ENCODE measurements around the gene CUL9. TPM values are rescaled to one million over a fixed set of nuclear protein-coding genes. Genes with fewer than 3 reads are reported as not detected.

CUL9 gene
- total and polyA plus RNA-seq, 4 donors: 6.5 to 21.8 (median 7.5) TPM

DNA sequence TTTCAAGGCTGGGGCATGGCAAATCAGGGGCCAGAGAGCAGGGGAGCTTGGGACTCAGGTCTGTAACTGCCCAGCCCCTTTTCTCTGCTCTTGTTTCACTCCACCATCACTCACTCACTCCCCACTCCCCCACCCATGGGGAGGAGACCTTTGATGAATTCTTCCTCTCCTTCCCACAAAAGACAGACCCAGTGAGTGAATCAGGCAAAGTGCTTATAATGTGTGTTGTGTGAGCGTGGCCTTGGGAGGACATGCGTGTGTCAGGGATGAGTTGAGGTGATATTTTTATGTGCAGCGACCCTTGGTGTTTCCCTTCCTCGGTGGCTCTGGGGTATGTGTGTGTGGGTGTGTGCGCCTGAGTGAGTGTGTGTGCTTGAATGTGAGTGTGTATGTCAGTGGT lies 1.0 kb upstream of the CUL9 start:
- Histone ChIP-seq H3K36me3 (ENCODE audit: control insufficient read depth in 4 of 4, insufficient read depth in 3 of 4, low read depth in 1 of 4, low read length in 3 of 4) (peaks cover 19 to 39% (median 26%) of the 10 kb centered on the region in 4 donors), H3K27me3 (ENCODE audit: control insufficient read depth in 4 of 4, insufficient read depth in 4 of 4, low read length in 3 of 4) (no peaks in the 10 kb centered on the region), H3K9ac (ENCODE audit: low read depth in 1 of 2, low read length in 2 of 2) (no peak overlapping the region), H3K4me1 (ENCODE audit: control insufficient read depth in 4 of 4, insufficient read depth in 4 of 4, low read length in 3 of 4) (peaks cover 0 to 18% (median 17%) of the 10 kb centered on the region in 4 donors), H3K4me3 (ENCODE audit: low read depth in 1 of 3, low read length in 3 of 3) (no peak overlapping the region), H3K9me3 (ENCODE audit: control insufficient read depth in 4 of 4, low read length in 3 of 4) (no peaks in the 10 kb centered on the region), H3K27ac (ENCODE audit: low read depth in 1 of 2, low read length in 2 of 2) (no peak overlapping the region)
- TF ChIP-seq, protein P1, sequence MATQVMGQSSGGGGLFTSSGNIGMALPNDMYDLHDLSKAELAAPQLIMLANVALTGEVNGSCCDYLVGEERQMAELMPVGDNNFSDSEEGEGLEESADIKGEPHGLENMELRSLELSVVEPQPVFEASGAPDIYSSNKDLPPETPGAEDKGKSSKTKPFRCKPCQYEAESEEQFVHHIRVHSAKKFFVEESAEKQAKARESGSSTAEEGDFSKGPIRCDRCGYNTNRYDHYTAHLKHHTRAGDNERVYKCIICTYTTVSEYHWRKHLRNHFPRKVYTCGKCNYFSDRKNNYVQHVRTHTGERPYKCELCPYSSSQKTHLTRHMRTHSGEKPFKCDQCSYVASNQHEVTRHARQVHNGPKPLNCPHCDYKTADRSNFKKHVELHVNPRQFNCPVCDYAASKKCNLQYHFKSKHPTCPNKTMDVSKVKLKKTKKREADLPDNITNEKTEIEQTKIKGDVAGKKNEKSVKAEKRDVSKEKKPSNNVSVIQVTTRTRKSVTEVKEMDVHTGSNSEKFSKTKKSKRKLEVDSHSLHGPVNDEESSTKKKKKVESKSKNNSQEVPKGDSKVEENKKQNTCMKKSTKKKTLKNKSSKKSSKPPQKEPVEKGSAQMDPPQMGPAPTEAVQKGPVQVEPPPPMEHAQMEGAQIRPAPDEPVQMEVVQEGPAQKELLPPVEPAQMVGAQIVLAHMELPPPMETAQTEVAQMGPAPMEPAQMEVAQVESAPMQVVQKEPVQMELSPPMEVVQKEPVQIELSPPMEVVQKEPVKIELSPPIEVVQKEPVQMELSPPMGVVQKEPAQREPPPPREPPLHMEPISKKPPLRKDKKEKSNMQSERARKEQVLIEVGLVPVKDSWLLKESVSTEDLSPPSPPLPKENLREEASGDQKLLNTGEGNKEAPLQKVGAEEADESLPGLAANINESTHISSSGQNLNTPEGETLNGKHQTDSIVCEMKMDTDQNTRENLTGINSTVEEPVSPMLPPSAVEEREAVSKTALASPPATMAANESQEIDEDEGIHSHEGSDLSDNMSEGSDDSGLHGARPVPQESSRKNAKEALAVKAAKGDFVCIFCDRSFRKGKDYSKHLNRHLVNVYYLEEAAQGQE (IDR thresholded peaks at IDR 0.05): no peak
- TF ChIP-seq TAF1 (conservative IDR thresholded peaks at IDR 0.05): no peak
- no peak for TF ChIP-seq GABPA (IDR thresholded peaks at IDR 0.05 in 1 of 2, conservative IDR thresholded peaks at IDR 0.05 in 1 of 2)
- TF ChIP-seq HNF4G (IDR thresholded peaks at IDR 0.05): no peak
- TF ChIP-seq, protein P2, sequence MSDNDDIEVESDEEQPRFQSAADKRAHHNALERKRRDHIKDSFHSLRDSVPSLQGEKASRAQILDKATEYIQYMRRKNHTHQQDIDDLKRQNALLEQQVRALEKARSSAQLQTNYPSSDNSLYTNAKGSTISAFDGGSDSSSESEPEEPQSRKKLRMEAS (IDR thresholded peaks at IDR 0.05): no peak
- TF ChIP-seq RAD21 (IDR thresholded peaks at IDR 0.05): no peak
- 78% methylated on average over 5 of the region's 5 CpGs for WGBS
- DNase-seq (ENCODE audit: low spot score): no peak

DNA sequence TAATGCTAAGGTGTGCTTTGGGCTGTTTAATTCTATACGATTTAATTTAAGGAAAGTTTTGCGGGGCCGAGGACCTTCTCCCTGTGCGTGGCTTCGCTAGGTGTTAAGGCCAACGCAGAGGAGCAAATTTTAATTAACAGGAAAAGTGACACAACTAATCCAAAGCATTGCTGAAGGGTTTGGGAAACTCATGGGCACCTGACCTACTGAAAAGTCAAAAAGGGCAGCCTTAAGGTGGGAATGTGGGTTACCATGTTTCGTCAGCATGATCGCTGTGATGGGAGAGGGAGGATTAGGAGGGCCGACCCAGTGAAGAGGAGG lies 415 bp upstream of the CUL9 start:
- Histone ChIP-seq H3K36me3 (ENCODE audit: control insufficient read depth in 4 of 4, insufficient read depth in 3 of 4, low read depth in 1 of 4, low read length in 3 of 4) (peaks cover 17 to 38% (median 22%) of the 10 kb centered on the region in 4 donors), H3K9ac (ENCODE audit: low read depth in 1 of 2, low read length in 2 of 2) (peak overlapping the region; percentile 61 to 63), H3K27ac (ENCODE audit: low read depth in 1 of 2, low read length in 2 of 2) (peak overlapping the region; percentile 57 to 71), H3K9me3 (ENCODE audit: control insufficient read depth in 4 of 4, low read length in 3 of 4) (no peaks in the 10 kb centered on the region), H3K4me3 (ENCODE audit: low read depth in 1 of 3, low read length in 3 of 3) (peak overlapping the region; percentile 73 to 89 (median 86)), H3K4me1 (ENCODE audit: control insufficient read depth in 4 of 4, insufficient read depth in 4 of 4, low read length in 3 of 4) (peaks cover 0 to 18% (median 17%) of the 10 kb centered on the region in 4 donors), H3K27me3 (ENCODE audit: control insufficient read depth in 4 of 4, insufficient read depth in 4 of 4, low read length in 3 of 4) (no peaks in the 10 kb centered on the region)
- WGBS: 51% methylated on average over 9 of the region's 9 CpGs
- no peak for TF ChIP-seq HNF4G (IDR thresholded peaks at IDR 0.05)
- TF ChIP-seq SP1 (IDR thresholded peaks at IDR 0.05): no peak
- TF ChIP-seq TAF1 (conservative IDR thresholded peaks at IDR 0.05): no peak
- no peak for TF ChIP-seq YY1 (IDR thresholded peaks at IDR 0.05)
- no peak for TF ChIP-seq GABPA (IDR thresholded peaks at IDR 0.05 in 1 of 2, conservative IDR thresholded peaks at IDR 0.05 in 1 of 2)
- TF ChIP-seq, protein P1 (IDR thresholded peaks at IDR 0.05): no peak
- TF ChIP-seq, protein P3, sequence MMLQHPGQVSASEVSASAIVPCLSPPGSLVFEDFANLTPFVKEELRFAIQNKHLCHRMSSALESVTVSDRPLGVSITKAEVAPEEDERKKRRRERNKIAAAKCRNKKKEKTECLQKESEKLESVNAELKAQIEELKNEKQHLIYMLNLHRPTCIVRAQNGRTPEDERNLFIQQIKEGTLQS (IDR thresholded peaks at IDR 0.05): no peak
- no peak for TF ChIP-seq RAD21 (IDR thresholded peaks at IDR 0.05)
- no peak for TF ChIP-seq NR2F2 (IDR thresholded peaks at IDR 0.05)
- TF ChIP-seq FOXA1 (IDR thresholded peaks at IDR 0.05): no peak
- TF ChIP-seq, protein P2 (IDR thresholded peaks at IDR 0.05): no peak
- DNase-seq (ENCODE audit: low spot score): no peak
